Astrocyte (in vitro differentiated cells and primary cell): Measurements from ENCODE around the gene NPHP4. TPM values are rescaled to one million over a fixed set of nuclear protein-coding genes. Genes with fewer than 3 reads are reported as not detected.

Experiments
- DNase-seq: peaks from one replicate; pipeline ENCODE4 v3.0.0-alpha.2; 2010; ENCODE audit warnings: low read depth
- FAIRE-seq: peaks from 2 replicates; lab custom pipeline; 2011; peaks lifted over from hg19 to GRCh38; lab: Jason Lieb, UNC
- H2AFZ ChIP-seq: 2 replicates; pipeline ENCODE4 v1.6.0; 2012; ENCODE audit warnings: low read depth, low read length, inconsistent platforms
- H3K27ac ChIP-seq: 2 replicates; pipeline ENCODE4 v1.5.1; 2011; ENCODE audit warnings: low read depth, low read length, inconsistent platforms
- H3K27me3 ChIP-seq: 2 replicates; pipeline ENCODE4 v1.6.0; 2011; ENCODE audit warnings: low read length, inconsistent platforms; ENCODE audit not compliant: insufficient read depth
- H3K36me3 ChIP-seq: 2 replicates; pipeline ENCODE4 v1.5.1; 2011; ENCODE audit warnings: low read length, inconsistent platforms; ENCODE audit not compliant: insufficient read depth
- H3K4me1 ChIP-seq: 2 replicates; pipeline ENCODE4 v1.5.1; 2011; ENCODE audit warnings: low read length, inconsistent platforms; ENCODE audit not compliant: insufficient read depth
- H3K4me2 ChIP-seq: 2 replicates; pipeline ENCODE4 v1.6.0; 2012; ENCODE audit warnings: low read length, inconsistent platforms
- H3K4me3 ChIP-seq: 2 replicates; pipeline ENCODE4 v1.5.1; 2011; ENCODE audit warnings: low read depth, mild to moderate bottlenecking, low read length, inconsistent platforms; ENCODE audit not compliant: insufficient read depth
- H3K79me2 ChIP-seq: 2 replicates; pipeline ENCODE4 v1.6.0; 2012; ENCODE audit warnings: mild to moderate bottlenecking, low read length, inconsistent platforms; ENCODE audit not compliant: insufficient read depth
- H3K9ac ChIP-seq: 2 replicates; pipeline ENCODE4 v1.6.0; 2012; ENCODE audit warnings: mild to moderate bottlenecking, low read length, inconsistent platforms
- H3K9me3 ChIP-seq: 2 replicates; pipeline ENCODE4 v1.5.1; 2012; ENCODE audit warnings: low read depth, mild to moderate bottlenecking, low read length, inconsistent platforms; ENCODE audit not compliant: insufficient read depth
- H4K20me1 ChIP-seq: 2 replicates; pipeline ENCODE4 v1.6.0; 2012; ENCODE audit warnings: low read length, inconsistent platforms; ENCODE audit not compliant: insufficient read depth
- H3K27ac Mint-ChIP-seq: one replicate; pipeline ENCODE4 v1.8.0; 2021; ENCODE audit warnings: mild to moderate bottlenecking, mixed read lengths; ENCODE audit not compliant: unreplicated experiment
- H3K27me3 Mint-ChIP-seq: one replicate; pipeline ENCODE4 v1.8.0; 2021; ENCODE audit warnings: low read depth, mixed read lengths; ENCODE audit not compliant: unreplicated experiment
- H3K36me3 Mint-ChIP-seq: one replicate; pipeline ENCODE4 v1.8.0; 2021; ENCODE audit warnings: low read depth, mixed read lengths; ENCODE audit not compliant: unreplicated experiment
- H3K4me1 Mint-ChIP-seq: one replicate; pipeline ENCODE4 v1.8.0; 2021; ENCODE audit warnings: low read depth, mixed read lengths; ENCODE audit not compliant: unreplicated experiment
- H3K4me3 Mint-ChIP-seq: one replicate; pipeline ENCODE4 v1.8.0; 2021; ENCODE audit warnings: mild to moderate bottlenecking, moderate library complexity, mixed read lengths; ENCODE audit not compliant: unreplicated experiment
- H3K9me3 Mint-ChIP-seq: one replicate; pipeline ENCODE4 v1.8.0; 2021; ENCODE audit warnings: mild to moderate bottlenecking, mixed read lengths; ENCODE audit not compliant: unreplicated experiment
- EZH2 ChIP-seq: IDR thresholded peaks from 2 replicates; pipeline ENCODE4 v1.6.1; 2012; ENCODE audit warnings: mild to moderate bottlenecking, low read length, inconsistent platforms; ENCODE audit not compliant: insufficient read depth
- total RNA-seq: library from RNA; stranded (reverse); gene quantifications from 2 replicates; pipeline ENCODE4 v1.2.1, GENCODE V29; 2021
- TF ChIP-seq, protein P1 (sequence below): IDR thresholded peaks from 2 replicates; pipeline ENCODE4 v1.5.1; 2011; ENCODE audit warnings: low read depth, mild to moderate bottlenecking, inconsistent platforms, low read length, moderate library complexity; ENCODE audit not compliant: insufficient read depth

NPHP4 gene
- total RNA-seq, 1 donor from 2014 or later: 8.4 TPM

DNA sequence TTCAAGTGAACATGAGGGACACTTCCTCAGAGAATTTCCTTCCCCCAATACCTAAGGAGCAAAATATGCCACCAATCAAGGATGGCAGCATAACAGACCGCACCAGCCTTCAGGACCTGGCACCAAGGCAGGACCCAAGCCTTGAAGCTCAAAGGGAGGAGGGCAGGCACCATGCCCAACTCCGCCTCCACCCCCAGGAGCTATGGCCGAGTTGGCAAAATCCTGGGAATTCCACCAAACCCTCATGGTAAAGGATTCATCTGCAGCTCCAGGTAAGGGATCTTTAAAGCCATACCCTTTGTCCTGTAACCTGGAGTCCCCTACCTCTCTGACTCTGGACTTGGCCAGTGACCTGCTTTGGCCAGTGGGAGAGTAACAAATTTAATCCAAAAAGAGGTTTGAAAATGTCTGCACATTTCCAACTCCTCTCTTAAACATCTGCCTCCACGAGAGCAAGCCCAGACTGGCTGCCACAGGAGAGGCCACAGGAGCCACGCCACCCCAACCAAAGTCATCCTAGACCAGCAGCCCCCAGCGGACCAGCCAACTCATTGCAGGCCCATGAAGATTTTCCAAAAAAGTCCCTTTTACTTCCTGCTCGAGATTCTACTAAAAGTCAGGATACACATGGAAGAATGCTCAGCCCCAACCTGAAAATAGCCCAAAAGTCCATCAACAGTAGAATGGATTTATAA lies 41.9 kb downstream of the NPHP4 start:
- no peaks in the 10 kb centered on the region for H3K9me3 ChIP-seq
- H2AFZ ChIP-seq: no peak overlapping the region
- H3K4me3 ChIP-seq: no peak overlapping the region
- DNase-seq (no peak), FAIRE-seq (no peak)
- Mint-ChIP-seq H3K4me3 (no peak overlapping the region), H3K4me1 (no peaks in the 10 kb centered on the region), H3K27ac (no peak overlapping the region), H3K9me3 (peaks cover 2% of the 10 kb centered on the region), H3K36me3 (peaks cover 37% of the 10 kb centered on the region), H3K27me3 (no peaks in the 10 kb centered on the region)
- no peak for TF ChIP-seq EZH2
- TF ChIP-seq, protein P1, sequence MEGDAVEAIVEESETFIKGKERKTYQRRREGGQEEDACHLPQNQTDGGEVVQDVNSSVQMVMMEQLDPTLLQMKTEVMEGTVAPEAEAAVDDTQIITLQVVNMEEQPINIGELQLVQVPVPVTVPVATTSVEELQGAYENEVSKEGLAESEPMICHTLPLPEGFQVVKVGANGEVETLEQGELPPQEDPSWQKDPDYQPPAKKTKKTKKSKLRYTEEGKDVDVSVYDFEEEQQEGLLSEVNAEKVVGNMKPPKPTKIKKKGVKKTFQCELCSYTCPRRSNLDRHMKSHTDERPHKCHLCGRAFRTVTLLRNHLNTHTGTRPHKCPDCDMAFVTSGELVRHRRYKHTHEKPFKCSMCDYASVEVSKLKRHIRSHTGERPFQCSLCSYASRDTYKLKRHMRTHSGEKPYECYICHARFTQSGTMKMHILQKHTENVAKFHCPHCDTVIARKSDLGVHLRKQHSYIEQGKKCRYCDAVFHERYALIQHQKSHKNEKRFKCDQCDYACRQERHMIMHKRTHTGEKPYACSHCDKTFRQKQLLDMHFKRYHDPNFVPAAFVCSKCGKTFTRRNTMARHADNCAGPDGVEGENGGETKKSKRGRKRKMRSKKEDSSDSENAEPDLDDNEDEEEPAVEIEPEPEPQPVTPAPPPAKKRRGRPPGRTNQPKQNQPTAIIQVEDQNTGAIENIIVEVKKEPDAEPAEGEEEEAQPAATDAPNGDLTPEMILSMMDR: no peak
- no peak overlapping the region for H3K4me2 ChIP-seq
- H3K4me1 ChIP-seq: no peaks in the 10 kb centered on the region
- H3K27me3 ChIP-seq: no peaks in the 10 kb centered on the region
- H4K20me1 ChIP-seq: peaks cover 4% of the 10 kb centered on the region
- peaks cover 2% of the 10 kb centered on the region for H3K36me3 ChIP-seq
- no peak overlapping the region for H3K27ac ChIP-seq
- H3K79me2 ChIP-seq: no peaks in the 10 kb centered on the region
- H3K9ac ChIP-seq: no peak overlapping the region

DNA sequence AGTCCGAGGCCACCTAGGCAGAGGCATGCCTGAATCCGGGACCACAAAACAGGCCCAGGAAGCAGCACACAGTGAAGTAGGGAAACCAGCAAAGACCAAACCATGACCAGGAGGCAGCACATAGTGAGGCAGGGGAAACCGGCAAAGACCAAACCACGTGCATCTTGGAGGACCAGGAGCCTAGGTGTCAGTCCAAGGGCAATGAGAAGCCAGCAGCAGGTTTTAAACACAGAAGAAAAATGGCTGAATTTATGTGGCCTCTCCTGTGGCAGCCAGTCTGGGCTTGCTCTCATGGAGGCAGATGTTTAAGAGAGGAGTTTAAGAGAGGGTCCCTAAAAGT lies 42.5 kb downstream of the NPHP4 start:
- Histone ChIP-seq H3K9ac (no peak overlapping the region), H4K20me1 (peaks cover 4% of the 10 kb centered on the region), H3K4me3 (no peak overlapping the region), H3K27me3 (no peaks in the 10 kb centered on the region), H3K4me1 (no peaks in the 10 kb centered on the region), H3K79me2 (no peaks in the 10 kb centered on the region), H3K9me3 (no peaks in the 10 kb centered on the region), H3K27ac (no peak overlapping the region), H2AFZ (no peak overlapping the region), H3K4me2 (no peak overlapping the region), H3K36me3 (peaks cover 2% of the 10 kb centered on the region)
- Mint-ChIP-seq H3K27ac (no peak overlapping the region), H3K27me3 (no peaks in the 10 kb centered on the region), H3K36me3 (peaks cover 38% of the 10 kb centered on the region), H3K4me1 (no peaks in the 10 kb centered on the region), H3K4me3 (no peak overlapping the region), H3K9me3 (peaks cover 2% of the 10 kb centered on the region)
- TF ChIP-seq, protein P1: no peak
- no peak for TF ChIP-seq EZH2
- FAIRE-seq (no peak), DNase-seq (no peak)

DNA sequence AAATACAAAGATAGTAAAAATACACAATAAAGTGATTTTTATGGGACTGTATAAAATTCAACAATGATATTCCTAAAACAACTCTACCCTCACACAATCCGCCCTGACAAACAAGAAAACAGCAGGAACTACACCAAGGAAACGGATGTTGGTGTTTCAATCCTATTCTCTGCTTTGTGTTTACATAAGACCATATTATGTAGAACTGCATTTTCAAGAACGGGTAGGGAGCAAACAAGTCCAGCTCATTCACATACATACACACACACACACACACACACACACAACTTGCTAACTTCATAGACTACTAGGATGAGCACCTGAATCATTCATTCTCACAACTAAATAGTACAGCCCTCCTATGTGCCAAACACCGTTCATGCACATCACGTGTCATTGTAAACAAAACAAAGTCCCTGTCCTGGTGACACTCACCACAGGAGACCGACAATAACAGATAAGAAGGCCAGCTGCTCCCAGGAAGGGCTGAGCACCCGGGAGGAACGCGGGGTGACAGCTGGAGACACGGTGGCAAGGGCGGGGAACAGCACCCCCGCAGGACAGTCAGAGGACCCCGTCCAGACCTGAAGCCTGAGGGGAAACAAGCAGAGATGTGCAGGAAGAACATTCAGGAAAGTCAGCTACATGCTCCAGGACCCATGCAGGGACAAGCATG lies 43.0 kb downstream of the NPHP4 start:
- Histone ChIP-seq H3K36me3 (peaks cover 2% of the 10 kb centered on the region), H3K4me3 (no peak overlapping the region), H3K9ac (no peak overlapping the region), H3K79me2 (no peaks in the 10 kb centered on the region), H3K4me1 (no peaks in the 10 kb centered on the region), H2AFZ (no peak overlapping the region), H3K27ac (no peak overlapping the region), H3K27me3 (no peaks in the 10 kb centered on the region), H3K4me2 (no peak overlapping the region), H4K20me1 (peaks cover 4% of the 10 kb centered on the region), H3K9me3 (no peaks in the 10 kb centered on the region)
- DNase-seq: no peak
- H3K27me3 Mint-ChIP-seq: no peaks in the 10 kb centered on the region
- FAIRE-seq: no peak
- peaks cover 40% of the 10 kb centered on the region for H3K36me3 Mint-ChIP-seq
- TF ChIP-seq, protein P1: no peak
- TF ChIP-seq EZH2: no peak
- H3K4me1 Mint-ChIP-seq: no peaks in the 10 kb centered on the region
- H3K4me3 Mint-ChIP-seq: no peak overlapping the region
- H3K9me3 Mint-ChIP-seq: peaks cover 2% of the 10 kb centered on the region
- H3K27ac Mint-ChIP-seq: no peak overlapping the region
